ENCODE data around the gene IFT88. TPM values are rescaled to one million over a fixed set of nuclear protein-coding genes. Genes with fewer than 3 reads are reported as not detected.

Gene IFT88
- total and polyA plus RNA-seq, 8 donors: 2.3 to 68.3 (median 6.7) TPM

DNA sequence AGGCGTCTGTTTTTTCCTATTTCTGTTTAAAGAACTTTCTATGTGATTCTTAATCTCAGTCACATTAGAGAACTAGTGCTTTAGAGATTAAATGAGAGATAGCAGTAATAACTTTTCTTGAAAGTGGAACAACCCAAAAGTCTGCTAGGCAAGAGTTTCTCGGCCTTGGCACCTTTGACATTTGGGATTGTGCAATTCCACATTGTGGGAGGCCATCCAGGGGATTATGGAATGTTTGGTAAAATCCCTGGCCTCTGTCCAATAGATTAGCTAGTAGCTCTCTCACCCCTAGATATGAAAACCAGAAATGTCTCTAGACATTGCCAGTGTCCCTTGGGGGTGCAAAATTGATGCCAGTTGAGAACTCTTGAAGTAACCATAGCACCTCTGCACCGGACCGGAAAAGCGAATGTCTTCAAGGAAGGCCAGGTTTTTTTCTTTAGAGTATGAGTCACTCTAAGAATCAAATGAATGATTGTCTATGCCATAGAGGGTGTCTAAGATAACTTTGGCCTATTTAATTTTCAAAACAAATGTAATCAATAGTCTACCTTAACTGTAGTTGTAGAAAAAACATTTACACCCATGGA is 91.6 kb downstream of the IFT88 start:
- Histone ChIP-seq H3K27me3 (no peaks in the 10 kb centered on the region), H3K4me3 (no peak overlapping the region), H3K36me3 (peaks cover 0 to 49% (median 28%) of the 10 kb centered on the region in 4 donors), H3K27ac (no peak overlapping the region), H3K9me3 (no peaks in the 10 kb centered on the region), H3K4me1 (no peaks in the 10 kb centered on the region)
- TF ChIP-seq, protein P1, sequence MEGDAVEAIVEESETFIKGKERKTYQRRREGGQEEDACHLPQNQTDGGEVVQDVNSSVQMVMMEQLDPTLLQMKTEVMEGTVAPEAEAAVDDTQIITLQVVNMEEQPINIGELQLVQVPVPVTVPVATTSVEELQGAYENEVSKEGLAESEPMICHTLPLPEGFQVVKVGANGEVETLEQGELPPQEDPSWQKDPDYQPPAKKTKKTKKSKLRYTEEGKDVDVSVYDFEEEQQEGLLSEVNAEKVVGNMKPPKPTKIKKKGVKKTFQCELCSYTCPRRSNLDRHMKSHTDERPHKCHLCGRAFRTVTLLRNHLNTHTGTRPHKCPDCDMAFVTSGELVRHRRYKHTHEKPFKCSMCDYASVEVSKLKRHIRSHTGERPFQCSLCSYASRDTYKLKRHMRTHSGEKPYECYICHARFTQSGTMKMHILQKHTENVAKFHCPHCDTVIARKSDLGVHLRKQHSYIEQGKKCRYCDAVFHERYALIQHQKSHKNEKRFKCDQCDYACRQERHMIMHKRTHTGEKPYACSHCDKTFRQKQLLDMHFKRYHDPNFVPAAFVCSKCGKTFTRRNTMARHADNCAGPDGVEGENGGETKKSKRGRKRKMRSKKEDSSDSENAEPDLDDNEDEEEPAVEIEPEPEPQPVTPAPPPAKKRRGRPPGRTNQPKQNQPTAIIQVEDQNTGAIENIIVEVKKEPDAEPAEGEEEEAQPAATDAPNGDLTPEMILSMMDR (IDR thresholded peaks at IDR 0.05): no peak
- no peak for TF ChIP-seq POLR2A (IDR thresholded peaks at IDR 0.05)
- TF ChIP-seq EP300 (IDR thresholded peaks at IDR 0.05): no peak
- TF ChIP-seq POLR2AphosphoS5 (IDR thresholded peaks at IDR 0.05): no peak
- no peak for DNase-seq
- intact Hi-C loops (cut with DNase I; ENCODE audit: low total_unique reads): no loop called here
- WGBS, 5 donors: 75 to 94% (median 82%) methylated on average over 5 of the region's 5 CpGs

DNA sequence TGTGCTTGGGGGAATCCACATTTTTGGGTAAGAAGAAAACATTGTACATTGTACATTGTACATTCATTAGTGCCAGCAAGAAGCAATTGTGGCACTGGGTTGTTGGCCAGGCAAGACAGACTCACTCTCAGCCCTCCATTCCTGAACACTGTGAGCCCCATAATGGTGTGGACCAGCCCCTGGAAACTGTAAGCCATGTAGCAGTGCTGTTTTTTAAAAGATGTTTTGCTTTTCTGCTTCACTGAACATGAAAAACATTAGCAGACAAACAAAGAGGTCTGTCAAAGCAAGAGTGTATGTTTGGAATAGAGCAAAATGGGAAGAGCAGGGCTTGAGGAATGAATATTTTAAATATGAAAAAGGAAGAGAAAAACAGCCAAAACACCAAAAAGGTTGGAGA is 97.4 kb downstream of the IFT88 start:
- Histone ChIP-seq H3K36me3 (peaks cover 0 to 57% (median 26%) of the 10 kb centered on the region in 4 donors), H3K4me3 (no peak overlapping the region), H3K4me1 (no peaks in the 10 kb centered on the region), H3K27me3 (no peaks in the 10 kb centered on the region), H3K9me3 (no peaks in the 10 kb centered on the region), H3K27ac (no peak overlapping the region)
- DNase-seq: no peak
- intact Hi-C loops (cut with DNase I; ENCODE audit: low total_unique reads): no loop called here
- TF ChIP-seq EP300 (IDR thresholded peaks at IDR 0.05): no peak
- TF ChIP-seq, protein P1 (IDR thresholded peaks at IDR 0.05): no peak
- no peak for TF ChIP-seq POLR2AphosphoS5 (IDR thresholded peaks at IDR 0.05)
- no peak for TF ChIP-seq POLR2A (IDR thresholded peaks at IDR 0.05)

DNA sequence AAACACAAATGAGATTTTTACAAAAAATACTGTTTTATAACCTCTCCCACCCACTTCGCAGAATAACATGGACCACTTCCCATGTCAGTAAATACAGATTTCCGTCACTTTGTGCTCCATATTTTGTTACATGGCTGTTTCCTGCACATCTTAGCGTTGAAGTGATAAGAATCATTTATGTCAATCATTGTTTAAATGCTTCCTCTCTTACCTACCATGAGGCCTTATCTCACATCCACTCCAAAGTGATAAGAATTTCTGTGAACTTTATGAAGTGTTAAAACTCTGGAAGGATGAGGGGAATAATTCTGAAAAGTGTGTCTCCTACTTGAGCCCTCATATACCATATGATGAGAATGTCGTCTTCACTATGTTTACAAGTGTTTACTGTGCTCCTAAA is 100.0 kb downstream of the IFT88 start:
- Histone ChIP-seq H3K4me1 (no peaks in the 10 kb centered on the region), H3K4me3 (no peak overlapping the region), H3K36me3 (peaks cover 0 to 52% (median 19%) of the 10 kb centered on the region in 4 donors), H3K27me3 (no peaks in the 10 kb centered on the region), H3K9me3 (no peaks in the 10 kb centered on the region), H3K27ac (no peak overlapping the region)
- intact Hi-C loops (cut with DNase I; ENCODE audit: low total_unique reads): no loop called here
- no peak for DNase-seq
- 71 to 89% (median 81%) methylated on average over 4 of the region's 4 CpGs for WGBS, 5 donors
- TF ChIP-seq, protein P1 (IDR thresholded peaks at IDR 0.05): no peak
- TF ChIP-seq POLR2A (IDR thresholded peaks at IDR 0.05): no peak
- no peak for TF ChIP-seq POLR2AphosphoS5 (IDR thresholded peaks at IDR 0.05)
- no peak for TF ChIP-seq EP300 (IDR thresholded peaks at IDR 0.05)

DNA sequence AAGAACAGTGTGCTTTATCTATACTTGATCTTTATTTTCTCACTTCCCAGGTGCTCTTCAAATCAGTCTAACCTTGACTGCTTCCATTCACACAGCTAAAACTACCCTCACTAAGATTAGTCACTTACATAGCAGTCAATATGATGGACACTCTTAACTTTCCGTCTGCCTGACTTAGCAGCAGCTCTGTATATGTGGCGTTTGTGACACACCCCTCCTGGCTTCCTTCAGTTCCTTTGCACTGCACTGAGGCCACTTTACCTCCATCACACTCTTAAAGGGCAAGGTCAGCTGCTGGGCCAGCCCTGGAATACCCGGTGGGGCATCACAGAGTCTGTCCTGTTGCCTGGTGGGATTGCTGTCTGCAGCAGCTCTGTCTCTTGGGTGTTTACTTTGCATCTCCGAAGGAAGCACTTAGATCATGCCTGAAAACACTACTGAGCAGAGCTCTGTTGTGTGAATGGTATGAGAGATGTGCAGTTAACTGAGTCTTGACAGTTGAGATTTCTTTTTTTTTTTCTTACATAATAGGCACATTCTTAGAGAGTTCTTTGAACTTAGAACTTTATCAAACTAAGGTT is 101.0 kb downstream of the IFT88 start:
- Histone ChIP-seq H3K9me3 (no peaks in the 10 kb centered on the region), H3K36me3 (peaks cover 0 to 57% (median 24%) of the 10 kb centered on the region in 4 donors), H3K4me3 (no peak overlapping the region), H3K27me3 (no peaks in the 10 kb centered on the region), H3K27ac (no peak overlapping the region), H3K4me1 (no peaks in the 10 kb centered on the region)
- WGBS, 5 donors: 40 to 66% (median 52%) methylated on average over 4 of the region's 4 CpGs
- intact Hi-C loops (cut with DNase I; ENCODE audit: low total_unique reads): no loop called here
- no peak for TF ChIP-seq POLR2AphosphoS5 (IDR thresholded peaks at IDR 0.05)
- TF ChIP-seq, protein P1 (IDR thresholded peaks at IDR 0.05): no peak
- no peak for TF ChIP-seq POLR2A (IDR thresholded peaks at IDR 0.05)
- no peak for TF ChIP-seq EP300 (IDR thresholded peaks at IDR 0.05)
- DNase-seq: peak in 1 of 2 donors; percentile 12

All from stomach (tissue), 9 donors.